Tibial nerve (tissue), 4 donors: ENCODE results near the gene CCDC159.

ENCODE experiments used
- CTCF ChIP-seq, 5 experiments: fragments of 200-600 bp in 3 of 5; fragments of 450-650 bp in 2 of 5; sonication (generic) in 3 of 5; IDR thresholded peaks; one replicate each; pipeline ENCODE4 v1.5.1; 2016 to 2019; ENCODE audit warnings: antibody characterized with exemption in 5 of 5, mild to moderate bottlenecking in 3 of 5, moderate library complexity in 2 of 5
- EP300 ChIP-seq, 2 donors: sonication (generic); formaldehyde crosslinking; IDR thresholded peaks; one replicate each; pipeline ENCODE4 v1.6.1; 2017; ENCODE audit warnings: antibody characterized with exemption in 2 of 2, mild to moderate bottlenecking in 1 of 2
- POLR2A ChIP-seq, 2 donors: fragments of 450-650 bp; IDR thresholded peaks; one replicate each; pipeline ENCODE4 v1.6.1; 2017; ENCODE audit warnings: antibody characterized with exemption in 2 of 2, mild to moderate bottlenecking in 2 of 2, moderate library complexity in 2 of 2

DNA sequence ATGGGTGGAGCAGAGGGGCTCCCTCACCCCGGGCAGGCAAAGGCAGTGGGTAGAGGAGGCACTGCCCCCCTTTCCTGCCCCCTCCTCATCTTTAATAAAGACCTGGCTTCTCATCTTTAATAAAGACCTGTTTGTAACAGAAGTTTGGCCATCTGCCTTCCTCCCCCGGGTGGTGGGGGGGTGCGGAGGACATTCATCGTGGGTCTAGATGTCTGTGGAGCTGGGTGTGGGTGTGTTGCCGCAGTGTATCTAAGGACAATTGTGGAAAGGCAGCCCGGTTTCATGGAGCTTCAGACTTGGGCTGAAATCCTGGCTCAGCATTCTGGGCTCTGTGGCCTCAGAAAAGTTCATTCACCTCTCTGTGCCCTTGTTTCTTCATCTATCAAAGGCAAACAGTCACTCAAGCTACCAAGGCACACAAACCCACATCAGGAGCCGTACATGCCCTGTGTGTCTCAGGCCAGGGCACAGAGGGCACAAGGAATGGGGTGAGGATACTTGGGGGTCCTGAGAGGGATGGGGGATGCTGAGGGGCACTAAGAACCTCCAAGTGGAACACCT lies 19.3 kb downstream of the CCDC159 start:
- TF ChIP-seq CTCF (IDR thresholded peaks at IDR 0.05) (no peak), EP300 (IDR thresholded peaks at IDR 0.05) (no peak), POLR2A (IDR thresholded peaks at IDR 0.05) (no peak)
